ENCODE results near the gene CDKN2B-AS1. TPM values are rescaled to one million over a fixed set of nuclear protein-coding genes. Genes with fewer than 3 reads are reported as not detected.

The CDKN2B-AS1 gene
- polyA plus RNA-seq, 2 of the 4 experiments (the other 2 are of a cell fraction) = not detected

DNA sequence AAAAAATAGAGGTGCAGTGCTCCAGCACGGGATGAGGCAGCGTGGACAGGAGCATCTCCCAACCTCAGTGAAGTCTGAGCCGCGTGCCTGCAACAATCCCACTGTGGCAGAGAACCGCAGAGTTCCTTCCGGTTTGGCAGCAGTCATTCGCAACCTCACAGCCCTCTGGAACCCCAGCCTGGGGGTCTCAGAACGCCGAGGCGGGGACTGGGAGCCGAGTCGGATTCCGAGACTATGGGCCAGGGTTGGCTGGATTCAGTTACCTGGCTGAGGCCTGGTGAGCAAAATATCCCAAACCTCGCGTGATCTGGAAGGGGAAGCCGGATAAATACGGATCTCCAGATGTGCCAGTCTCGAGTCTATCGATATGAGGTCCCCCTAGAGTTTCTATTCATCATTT lies 27.4 kb upstream of the CDKN2B-AS1 start:
- no peak overlapping the region for H3K4me2 ChIP-seq
- no peaks in the 10 kb centered on the region for H3K9me3 ChIP-seq
- TF ChIP-seq, protein P1, sequence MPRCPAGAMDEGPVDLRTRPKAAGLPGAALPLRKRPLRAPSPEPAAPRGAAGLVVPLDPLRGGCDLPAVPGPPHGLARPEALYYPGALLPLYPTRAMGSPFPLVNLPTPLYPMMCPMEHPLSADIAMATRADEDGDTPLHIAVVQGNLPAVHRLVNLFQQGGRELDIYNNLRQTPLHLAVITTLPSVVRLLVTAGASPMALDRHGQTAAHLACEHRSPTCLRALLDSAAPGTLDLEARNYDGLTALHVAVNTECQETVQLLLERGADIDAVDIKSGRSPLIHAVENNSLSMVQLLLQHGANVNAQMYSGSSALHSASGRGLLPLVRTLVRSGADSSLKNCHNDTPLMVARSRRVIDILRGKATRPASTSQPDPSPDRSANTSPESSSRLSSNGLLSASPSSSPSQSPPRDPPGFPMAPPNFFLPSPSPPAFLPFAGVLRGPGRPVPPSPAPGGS (IDR thresholded peaks at IDR 0.05) = no peak
- no peak for TF ChIP-seq NPAS2 (CRISPR knock-in tag; IDR thresholded peaks at IDR 0.05; ENCODE audit: borderline replicate concordance)
- TF ChIP-seq, protein P2, sequence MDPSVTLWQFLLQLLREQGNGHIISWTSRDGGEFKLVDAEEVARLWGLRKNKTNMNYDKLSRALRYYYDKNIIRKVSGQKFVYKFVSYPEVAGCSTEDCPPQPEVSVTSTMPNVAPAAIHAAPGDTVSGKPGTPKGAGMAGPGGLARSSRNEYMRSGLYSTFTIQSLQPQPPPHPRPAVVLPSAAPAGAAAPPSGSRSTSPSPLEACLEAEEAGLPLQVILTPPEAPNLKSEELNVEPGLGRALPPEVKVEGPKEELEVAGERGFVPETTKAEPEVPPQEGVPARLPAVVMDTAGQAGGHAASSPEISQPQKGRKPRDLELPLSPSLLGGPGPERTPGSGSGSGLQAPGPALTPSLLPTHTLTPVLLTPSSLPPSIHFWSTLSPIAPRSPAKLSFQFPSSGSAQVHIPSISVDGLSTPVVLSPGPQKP (IDR thresholded peaks at IDR 0.05; ENCODE audit: low read depth, low read length) = no peak
- TF ChIP-seq, protein P3, sequence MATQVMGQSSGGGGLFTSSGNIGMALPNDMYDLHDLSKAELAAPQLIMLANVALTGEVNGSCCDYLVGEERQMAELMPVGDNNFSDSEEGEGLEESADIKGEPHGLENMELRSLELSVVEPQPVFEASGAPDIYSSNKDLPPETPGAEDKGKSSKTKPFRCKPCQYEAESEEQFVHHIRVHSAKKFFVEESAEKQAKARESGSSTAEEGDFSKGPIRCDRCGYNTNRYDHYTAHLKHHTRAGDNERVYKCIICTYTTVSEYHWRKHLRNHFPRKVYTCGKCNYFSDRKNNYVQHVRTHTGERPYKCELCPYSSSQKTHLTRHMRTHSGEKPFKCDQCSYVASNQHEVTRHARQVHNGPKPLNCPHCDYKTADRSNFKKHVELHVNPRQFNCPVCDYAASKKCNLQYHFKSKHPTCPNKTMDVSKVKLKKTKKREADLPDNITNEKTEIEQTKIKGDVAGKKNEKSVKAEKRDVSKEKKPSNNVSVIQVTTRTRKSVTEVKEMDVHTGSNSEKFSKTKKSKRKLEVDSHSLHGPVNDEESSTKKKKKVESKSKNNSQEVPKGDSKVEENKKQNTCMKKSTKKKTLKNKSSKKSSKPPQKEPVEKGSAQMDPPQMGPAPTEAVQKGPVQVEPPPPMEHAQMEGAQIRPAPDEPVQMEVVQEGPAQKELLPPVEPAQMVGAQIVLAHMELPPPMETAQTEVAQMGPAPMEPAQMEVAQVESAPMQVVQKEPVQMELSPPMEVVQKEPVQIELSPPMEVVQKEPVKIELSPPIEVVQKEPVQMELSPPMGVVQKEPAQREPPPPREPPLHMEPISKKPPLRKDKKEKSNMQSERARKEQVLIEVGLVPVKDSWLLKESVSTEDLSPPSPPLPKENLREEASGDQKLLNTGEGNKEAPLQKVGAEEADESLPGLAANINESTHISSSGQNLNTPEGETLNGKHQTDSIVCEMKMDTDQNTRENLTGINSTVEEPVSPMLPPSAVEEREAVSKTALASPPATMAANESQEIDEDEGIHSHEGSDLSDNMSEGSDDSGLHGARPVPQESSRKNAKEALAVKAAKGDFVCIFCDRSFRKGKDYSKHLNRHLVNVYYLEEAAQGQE (IDR thresholded peaks at IDR 0.05) = no peak
- no peak for TF ChIP-seq RAD21 (conservative IDR thresholded peaks at IDR 0.05 in 1 of 2, IDR thresholded peaks at IDR 0.05 in 1 of 2)
- no peak for TF ChIP-seq NR3C1 (IDR thresholded peaks at IDR 0.05)
- no peak for TF ChIP-seq EHMT2 (IDR thresholded peaks at IDR 0.05; ENCODE audit: low read depth)
- TF ChIP-seq, protein P4, sequence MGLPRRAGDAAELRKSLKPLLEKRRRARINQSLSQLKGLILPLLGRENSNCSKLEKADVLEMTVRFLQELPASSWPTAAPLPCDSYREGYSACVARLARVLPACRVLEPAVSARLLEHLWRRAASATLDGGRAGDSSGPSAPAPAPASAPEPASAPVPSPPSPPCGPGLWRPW (IDR thresholded peaks at IDR 0.05) = no peak
- no peak for TF ChIP-seq JUNB (IDR thresholded peaks at IDR 0.05)
- no peak for TF ChIP-seq RCOR1 (IDR thresholded peaks at IDR 0.05; ENCODE audit: low read depth, low read length)
- no peak for TF ChIP-seq HOXB13 (CRISPR knock-in tag; IDR thresholded peaks at IDR 0.05; ENCODE audit: low read depth)
- no peak for TF ChIP-seq ZSCAN20 (CRISPR knock-in tag; IDR thresholded peaks at IDR 0.05)
- no peak for TF ChIP-seq EHF (CRISPR knock-in tag; IDR thresholded peaks at IDR 0.05)
- TF ChIP-seq, protein P5, sequence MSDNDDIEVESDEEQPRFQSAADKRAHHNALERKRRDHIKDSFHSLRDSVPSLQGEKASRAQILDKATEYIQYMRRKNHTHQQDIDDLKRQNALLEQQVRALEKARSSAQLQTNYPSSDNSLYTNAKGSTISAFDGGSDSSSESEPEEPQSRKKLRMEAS (IDR thresholded peaks at IDR 0.05) = no peak
- TF ChIP-seq PHF8 (IDR thresholded peaks at IDR 0.05; ENCODE audit: borderline replicate concordance, low read depth) = no peak
- TF ChIP-seq KDM5A (IDR thresholded peaks at IDR 0.05) = no peak
- no peak for TF ChIP-seq KDM1A (IDR thresholded peaks at IDR 0.05; ENCODE audit: low read depth)
- no CpG with 5 or more reads among the region's 19 CpGs for WGBS (ENCODE audit: missing lambda C conversion rate)
- H3K4me1 ChIP-seq = no peaks in the 10 kb centered on the region
- no peak overlapping the region for H3K27ac ChIP-seq
- H3K4me3 ChIP-seq = no peak overlapping the region
- POLR2A ChIA-PET = no interaction called here
- FAIRE-seq (no peak), ATAC-seq (no peak), DNase-seq (ENCODE audit: low read depth in 1 of 2, low spot score in 1 of 2) (no peak)
- CTCF ChIA-PET = no interaction called here

DNA sequence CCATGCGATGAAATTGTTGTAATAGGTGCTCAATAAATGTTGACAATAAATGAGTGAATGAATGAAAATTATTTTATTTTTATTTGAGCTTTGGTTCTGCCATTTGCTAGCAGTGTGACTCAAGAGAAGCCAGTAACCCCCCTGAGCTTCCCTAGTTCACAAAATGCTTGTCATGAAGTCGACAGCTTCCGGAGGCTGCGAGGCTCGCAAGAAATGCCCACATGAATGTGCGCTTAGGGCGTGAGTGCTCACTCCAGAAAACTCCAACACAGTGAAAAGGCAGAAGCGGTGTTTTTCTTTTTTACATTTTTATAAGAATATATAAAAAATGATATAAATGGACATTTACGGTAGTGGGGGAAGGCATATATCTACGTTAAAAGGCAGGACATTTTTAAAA lies 26.9 kb upstream of the CDKN2B-AS1 start:
- ATAC-seq (no peak), FAIRE-seq (no peak), DNase-seq (ENCODE audit: low read depth in 1 of 2, low spot score in 1 of 2) (no peak)
- H3K4me2 ChIP-seq = no peak overlapping the region
- WGBS (ENCODE audit: missing lambda C conversion rate) = no CpG with 5 or more reads among the region's 10 CpGs
- H3K27ac ChIP-seq = no peak overlapping the region
- POLR2A ChIA-PET = no interaction called here
- TF ChIP-seq TFCP2L1 (CRISPR knock-in tag; IDR thresholded peaks at IDR 0.05) = no peak
- TF ChIP-seq HEYL (CRISPR knock-in tag; IDR thresholded peaks at IDR 0.05) = no peak
- no peak for TF ChIP-seq MAZ (IDR thresholded peaks at IDR 0.05; ENCODE audit: borderline replicate concordance, low read depth, low read length)
- TF ChIP-seq, protein P5 (IDR thresholded peaks at IDR 0.05) = no peak
- TF ChIP-seq NPAS2 (CRISPR knock-in tag; IDR thresholded peaks at IDR 0.05; ENCODE audit: borderline replicate concordance) = no peak
- TF ChIP-seq, protein P6, sequence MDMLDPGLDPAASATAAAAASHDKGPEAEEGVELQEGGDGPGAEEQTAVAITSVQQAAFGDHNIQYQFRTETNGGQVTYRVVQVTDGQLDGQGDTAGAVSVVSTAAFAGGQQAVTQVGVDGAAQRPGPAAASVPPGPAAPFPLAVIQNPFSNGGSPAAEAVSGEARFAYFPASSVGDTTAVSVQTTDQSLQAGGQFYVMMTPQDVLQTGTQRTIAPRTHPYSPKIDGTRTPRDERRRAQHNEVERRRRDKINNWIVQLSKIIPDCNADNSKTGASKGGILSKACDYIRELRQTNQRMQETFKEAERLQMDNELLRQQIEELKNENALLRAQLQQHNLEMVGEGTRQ (IDR thresholded peaks at IDR 0.05) = no peak
- no peak for TF ChIP-seq SREBF2 (IDR thresholded peaks at IDR 0.05)
- no peak for TF ChIP-seq HOXB5 (CRISPR knock-in tag; IDR thresholded peaks at IDR 0.05)
- no peak for TF ChIP-seq RFX5 (IDR thresholded peaks at IDR 0.05)
- TF ChIP-seq MAFK (IDR thresholded peaks at IDR 0.05; ENCODE audit: partially characterized antibody) = no peak
- H3K4me3 ChIP-seq = no peak overlapping the region
- no peaks in the 10 kb centered on the region for H3K9me3 ChIP-seq
- H3K4me1 ChIP-seq = no peaks in the 10 kb centered on the region
- CTCF ChIA-PET = no interaction called here
